Measurements from ENCODE around the gene CARD10. TPM values are rescaled to one million over a fixed set of nuclear protein-coding genes. Genes with fewer than 3 reads are reported as not detected.

The CARD10 gene
- total and polyA plus RNA-seq, 2 of the 8 experiments (the other 6 are each of a cell fraction or from before 2014, with no cell fraction given), result 13.5 to 14.4 TPM

DNA sequence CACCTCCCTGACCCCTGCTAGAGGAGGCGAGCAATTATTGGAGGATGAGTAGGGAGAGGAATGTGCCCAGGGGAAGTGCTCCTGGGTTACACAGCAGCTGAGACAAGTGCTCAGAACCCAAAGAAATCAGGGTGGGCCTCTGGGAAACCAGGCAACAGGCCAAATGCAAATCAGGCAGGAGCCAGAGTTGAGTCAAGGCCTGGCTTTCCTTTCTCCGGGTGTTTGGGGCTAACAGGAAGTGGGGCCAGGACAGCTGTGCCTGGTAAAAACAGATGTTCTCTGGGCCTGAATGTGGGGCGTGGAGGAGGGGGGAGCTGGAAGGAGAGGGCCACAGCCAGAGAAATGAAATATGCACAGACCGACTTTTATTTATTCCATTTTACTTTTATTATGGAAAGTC lies 55.0 kb downstream of the CARD10 start:
- H3K14ac ChIP-seq (ENCODE audit: insufficient read length), result no peak overlapping the region
- H3K36me3 ChIP-seq (ENCODE audit: control insufficient read depth in 2 of 4, insufficient read depth in 4 of 4, low read length in 3 of 4), result no peaks in the 10 kb centered on the region
- no peak overlapping the region for H3K4ac ChIP-seq (replicated peaks; ENCODE audit: insufficient read length, low read depth, low read length)
- H3K27me3 ChIP-seq (replicated peaks in 1 of 4; ENCODE audit: control insufficient read depth in 3 of 4, extremely low read depth in 1 of 4, insufficient read depth in 3 of 4, low read length in 3 of 4), result no peaks in the 10 kb centered on the region; a peak in 1 of 7 replicates
- no peaks in the 10 kb centered on the region for H3K79me1 ChIP-seq (ENCODE audit: low read depth, low read length)
- CTCF ChIA-PET (ENCODE audit: partially characterized antibody), result interaction anchor here (0.6 to 2.3 kb wide), 4 partner anchors 10 to 487 kb away, joined by 3 to 9 read pairs (median 5); no protein-coding TSS in a partner anchor
- H2AFZ ChIP-seq (ENCODE audit: low read length), result no peak overlapping the region
- no peaks in the 10 kb centered on the region for H3K9me3 ChIP-seq (ENCODE audit: insufficient read depth in 2 of 2, low read depth in 1 of 2, low read length in 1 of 2)
- POLR2A ChIA-PET (ENCODE audit: partially characterized antibody), result interaction anchor here (1.9 kb wide), 1 partner anchor 8 kb away, joined by 4 read pairs; no protein-coding TSS in a partner anchor
- H4K8ac ChIP-seq (ENCODE audit: extremely low read depth, insufficient read depth, low read length), result no peak overlapping the region
- H3K9ac ChIP-seq (replicated peaks in 1 of 4; ENCODE audit: extremely low read depth in 1 of 4, low read depth in 3 of 4, low read length in 3 of 4), result no peak overlapping the region
- no peak overlapping the region for H4K91ac ChIP-seq (replicated peaks; ENCODE audit: insufficient read length, low read length)
- H3K27ac ChIP-seq (ENCODE audit: low read depth, low read length), result no peak overlapping the region
- H3K4me1 ChIP-seq (replicated peaks in 1 of 4; ENCODE audit: control insufficient read depth in 3 of 4, insufficient read depth in 4 of 4, low read length in 3 of 4), result no peaks in the 10 kb centered on the region; a peak in 2 of 7 replicates
- WGBS, 2 experiments (ENCODE audit: extremely low coverage in 1 of 2, insufficient coverage in 1 of 2, insufficient read length in 1 of 2, insufficient replicate concordance in 2 of 2, low coverage in 1 of 2, low lambda C conversion rate in 2 of 2, missing lambda C conversion rate in 1 of 2), result 76% methylated on average over 4 of the region's 4 CpGs; no CpG with 5 or more reads in 1 of the 2 experiments
- FAIRE-seq (no peak), DNase-seq (ENCODE audit: low read depth in 1 of 2, low spot score in 2 of 2) (no peak)
- no peaks in the 10 kb centered on the region; a peak in 1 of 4 replicates for H3K79me2 ChIP-seq (ENCODE audit: control insufficient read depth in 1 of 2, insufficient read depth in 2 of 2, low read length in 2 of 2)
- no peak overlapping the region for H2BK12ac ChIP-seq (ENCODE audit: low read depth, low read length)
- no peak overlapping the region for H3K18ac ChIP-seq (ENCODE audit: extremely low read depth, low read length)
- H3K23ac ChIP-seq (ENCODE audit: insufficient read length), result no peak overlapping the region
- no peak overlapping the region for H3K4me2 ChIP-seq (ENCODE audit: insufficient read depth in 1 of 2, low read depth in 2 of 2, low read length in 2 of 2)
- no peak overlapping the region for H2BK5ac ChIP-seq (ENCODE audit: low read depth, low read length)
- peaks cover 0 to 2% of the 10 kb centered on the region in 2 experiments for H4K20me1 ChIP-seq (replicated peaks in 1 of 2; ENCODE audit: control insufficient read depth in 1 of 2, insufficient read depth in 2 of 2, low read length in 2 of 2)
- no peak overlapping the region for H2BK20ac ChIP-seq (ENCODE audit: low read length)
- no peak overlapping the region for H2AK5ac ChIP-seq (ENCODE audit: low read depth, low read length)
- H4K5ac ChIP-seq (ENCODE audit: insufficient read length, low read depth, low read length), result no peak overlapping the region
- no peaks in the 10 kb centered on the region; the same call in 1 of the 2 replicates for H3K23me2 ChIP-seq (ENCODE audit: low read depth, low read length)
- H2BK15ac ChIP-seq (ENCODE audit: low read length), result no peak overlapping the region
- no peak overlapping the region for H2BK120ac ChIP-seq (replicated peaks; ENCODE audit: low read depth, low read length)
- no peak overlapping the region for H3K56ac ChIP-seq (replicated peaks; ENCODE audit: insufficient read length, low read depth, low read length)
- H3K4me3 ChIP-seq (ENCODE audit: extremely low read depth in 1 of 4, insufficient read depth in 2 of 4, low read depth in 3 of 4, low read length in 4 of 4), result no peak overlapping the region
- TF ChIP-seq FOSL1 (IDR thresholded peaks at IDR 0.05; ENCODE audit: insufficient read depth, low read depth, low read length) (no peak), PHF8 (conservative IDR thresholded peaks at IDR 0.05; ENCODE audit: low read depth, low read length) (no peak), NANOG (IDR thresholded peaks at IDR 0.05; ENCODE audit: insufficient read depth, low read depth, low read length, poor library complexity, severe bottlenecking) (no peak), KDM4A (IDR thresholded peaks at IDR 0.05; ENCODE audit: low read depth, low read length, severe bottlenecking) (no peak), CHD1 (IDR thresholded peaks at IDR 0.05; ENCODE audit: low read depth, low read length) (no peak), POLR2AphosphoS5 (IDR thresholded peaks at IDR 0.05; ENCODE audit: low read depth, low read length) (no peak), SRF (IDR thresholded peaks at IDR 0.05; ENCODE audit: low read depth, low read length) (no peak), RAD21 (IDR thresholded peaks at IDR 0.05 in 1 of 2, conservative IDR thresholded peaks at IDR 0.05 in 1 of 2; ENCODE audit: low read depth in 2 of 2, low read length in 2 of 2) (no peak), SIX5 (IDR thresholded peaks at IDR 0.05; ENCODE audit: low read depth, low read length) (no peak), ASH2L (IDR thresholded peaks at IDR 0.05; ENCODE audit: low read length) (no peak)
- TF ChIP-seq, protein P1, sequence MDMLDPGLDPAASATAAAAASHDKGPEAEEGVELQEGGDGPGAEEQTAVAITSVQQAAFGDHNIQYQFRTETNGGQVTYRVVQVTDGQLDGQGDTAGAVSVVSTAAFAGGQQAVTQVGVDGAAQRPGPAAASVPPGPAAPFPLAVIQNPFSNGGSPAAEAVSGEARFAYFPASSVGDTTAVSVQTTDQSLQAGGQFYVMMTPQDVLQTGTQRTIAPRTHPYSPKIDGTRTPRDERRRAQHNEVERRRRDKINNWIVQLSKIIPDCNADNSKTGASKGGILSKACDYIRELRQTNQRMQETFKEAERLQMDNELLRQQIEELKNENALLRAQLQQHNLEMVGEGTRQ (IDR thresholded peaks at IDR 0.05; ENCODE audit: low read length), result no peak
